Hepatocyte (in vitro differentiated cells): ENCODE results near the gene PCDHB12.

Experiments
- CTCF ChIP-seq: fragments of 200-600 bp; sonication (generic); IDR thresholded peaks from 2 replicates; pipeline ENCODE4 v1.5.1; 2016; ENCODE audit warnings: antibody characterized with exemption, mild to moderate bottlenecking; ENCODE audit not compliant: poor library complexity
- EZH2 ChIP-seq: fragments of 200-600 bp; sonication (generic); IDR thresholded peaks from 2 replicates; pipeline ENCODE4 v1.6.1; 2016; ENCODE audit warnings: antibody characterized with exemption, mild to moderate bottlenecking, borderline replicate concordance
- EZH2phosphoT487 ChIP-seq: fragments of 200-600 bp; sonication (generic); IDR thresholded peaks from one replicate; pipeline ENCODE4 v1.6.1; 2018; ENCODE audit warnings: antibody characterized with exemption, mild to moderate bottlenecking, low read depth, moderate library complexity; ENCODE audit not compliant: unreplicated experiment, severe bottlenecking

GRCh38 chr5:141180313-141180712 lies 28.2 kb upstream of the PCDHB12 start:
- no peak for TF ChIP-seq CTCF
- TF ChIP-seq EZH2phosphoT487: no peak
- TF ChIP-seq EZH2: no peak
